PFSK-1 (cell line): ENCODE data around the gene EIF2B4.
A peak's percentile ranks its signal among the peaks of the same experiment; 100 is the strongest.

Source experiments
- POLR2AphosphoS5 ChIP-seq: IDR thresholded peaks from 2 replicates; pipeline ENCODE4 v1.6.1; 2012; ENCODE audit warnings: low read depth, mild to moderate bottlenecking, control low read depth, low read length, moderate library complexity
- REST ChIP-seq, 2 experiments: IDR thresholded peaks; 2 replicates each; pipeline versions ENCODE4 v1.6.1 to v1.8.0; 2011 to 2012; ENCODE audit warnings: low read depth in 2 of 2, low read length in 2 of 2, control low read depth in 1 of 2, inconsistent platforms in 1 of 2, mild to moderate bottlenecking in 1 of 2, moderate library complexity in 1 of 2; ENCODE audit not compliant: insufficient read depth in 1 of 2
- TAF1 ChIP-seq: IDR thresholded peaks from 2 replicates; pipeline ENCODE4 v1.6.1; 2012; ENCODE audit warnings: low read length, control low read depth, borderline replicate concordance; ENCODE audit not compliant: insufficient read depth

- TF ChIP-seq REST (IDR thresholded peaks at IDR 0.05; ENCODE audit: insufficient read depth in 1 of 2, low read depth in 2 of 2, low read length in 2 of 2) = peak; percentile 13 to 44; a peak in 1 of 4 replicates
- TF ChIP-seq POLR2AphosphoS5 = peak; percentile 86
- TF ChIP-seq TAF1 = peak; percentile 84
Observed at GRCh38 chr2:27370026-27370815, at the start of gene EIF2B4, which contains the start of gene SNX17.
